DND-41 (cell line): ENCODE measurements around the gene PTPRA.

Experiments
- ATAC-seq: fragments of 200-7000 bp; cut with Tn5 transposase; 3 replicates; pipeline ENCODE4 v1.9.1; 2021; ENCODE audit warnings: low read depth; ENCODE audit not compliant: insufficient read depth
- DNase-seq: peaks from one replicate; pipeline ENCODE4 v3.0.0-alpha.2; 2020
- H2AFZ ChIP-seq: 2 replicates; pipeline ENCODE4 v1.6.0; 2012; ENCODE audit warnings: low read depth, low read length
- H3K27ac ChIP-seq: 2 replicates; pipeline ENCODE4 v1.5.1; 2012; ENCODE audit warnings: low read length, inconsistent platforms
- H3K27me3 ChIP-seq: fragments of 200-600 bp; sonication (generic); 2 replicates; pipeline ENCODE4 v1.6.0; 2012; ENCODE audit warnings: low read length, mild to moderate bottlenecking, inconsistent platforms; ENCODE audit not compliant: insufficient read depth, poor library complexity
- H3K36me3 ChIP-seq: 2 replicates; pipeline ENCODE4 v1.5.1; 2012; ENCODE audit warnings: low read length, inconsistent platforms; ENCODE audit not compliant: insufficient read depth
- H3K4me1 ChIP-seq: 2 replicates; pipeline ENCODE4 v1.5.1; 2012; ENCODE audit warnings: mild to moderate bottlenecking, low read length; ENCODE audit not compliant: insufficient read depth
- H3K4me2 ChIP-seq: 2 replicates; pipeline ENCODE4 v1.6.0; 2012; ENCODE audit warnings: mild to moderate bottlenecking, moderate library complexity, low read length, inconsistent platforms; ENCODE audit not compliant: insufficient read depth
- H3K4me3 ChIP-seq, 2 experiments: fragments of 200-600 bp in 1 of 2; shearing (Covaris generic) in 1 of 2; 2 replicates each; pipeline ENCODE4 v1.5.1; 2012 to 2016; ENCODE audit warnings: inconsistent platforms in 2 of 2, low read length in 2 of 2, mild to moderate bottlenecking in 2 of 2, low read depth in 1 of 2, moderate library complexity in 1 of 2
- H3K79me2 ChIP-seq: 2 replicates; pipeline ENCODE4 v1.6.0; 2012; ENCODE audit warnings: low read length, inconsistent platforms; ENCODE audit not compliant: insufficient read depth
- H3K9ac ChIP-seq: 2 replicates; pipeline ENCODE4 v1.6.0; 2012; ENCODE audit warnings: low read depth, mild to moderate bottlenecking, inconsistent platforms, low read length, moderate library complexity
- H3K9me3 ChIP-seq: 2 replicates; pipeline ENCODE4 v1.5.1; 2012; ENCODE audit warnings: low read length, moderate library complexity, mild to moderate bottlenecking, inconsistent platforms; ENCODE audit not compliant: insufficient read depth, severe bottlenecking
- H4K20me1 ChIP-seq: 2 replicates; pipeline ENCODE4 v1.6.0; 2012; ENCODE audit warnings: low read length; ENCODE audit not compliant: insufficient read depth
- EZH2 ChIP-seq: IDR thresholded peaks from 3 replicates; pipeline ENCODE4 v1.6.1; 2012; ENCODE audit warnings: borderline replicate concordance, low read depth, mild to moderate bottlenecking, moderate library complexity, low read length, inconsistent platforms; ENCODE audit not compliant: severe bottlenecking
- TF ChIP-seq, protein P1 (sequence below): IDR thresholded peaks from 2 replicates; pipeline ENCODE4 v1.5.1; 2012; ENCODE audit warnings: borderline replicate concordance, low read length, moderate library complexity, mild to moderate bottlenecking; ENCODE audit not compliant: poor library complexity, severe bottlenecking; ENCODE audit errors: extremely low read depth

PTPRA gene

GRCh38 chr20:2840138-2840966 is 32.9 kb upstream of the PTPRA start, which contains the start of the genes PCED1A and VPS16:
TSS of gene PCED1A (minus strand) at chr20:2840655. CDS start at chr20:2839912, 743 bp downstream.
TSS of gene VPS16 (plus strand) at chr20:2840745. CDS start at chr20:2840775, 30 bp downstream.
- TF ChIP-seq, protein P1, sequence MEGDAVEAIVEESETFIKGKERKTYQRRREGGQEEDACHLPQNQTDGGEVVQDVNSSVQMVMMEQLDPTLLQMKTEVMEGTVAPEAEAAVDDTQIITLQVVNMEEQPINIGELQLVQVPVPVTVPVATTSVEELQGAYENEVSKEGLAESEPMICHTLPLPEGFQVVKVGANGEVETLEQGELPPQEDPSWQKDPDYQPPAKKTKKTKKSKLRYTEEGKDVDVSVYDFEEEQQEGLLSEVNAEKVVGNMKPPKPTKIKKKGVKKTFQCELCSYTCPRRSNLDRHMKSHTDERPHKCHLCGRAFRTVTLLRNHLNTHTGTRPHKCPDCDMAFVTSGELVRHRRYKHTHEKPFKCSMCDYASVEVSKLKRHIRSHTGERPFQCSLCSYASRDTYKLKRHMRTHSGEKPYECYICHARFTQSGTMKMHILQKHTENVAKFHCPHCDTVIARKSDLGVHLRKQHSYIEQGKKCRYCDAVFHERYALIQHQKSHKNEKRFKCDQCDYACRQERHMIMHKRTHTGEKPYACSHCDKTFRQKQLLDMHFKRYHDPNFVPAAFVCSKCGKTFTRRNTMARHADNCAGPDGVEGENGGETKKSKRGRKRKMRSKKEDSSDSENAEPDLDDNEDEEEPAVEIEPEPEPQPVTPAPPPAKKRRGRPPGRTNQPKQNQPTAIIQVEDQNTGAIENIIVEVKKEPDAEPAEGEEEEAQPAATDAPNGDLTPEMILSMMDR: no peak
- TF ChIP-seq EZH2: no peak
- Histone ChIP-seq H4K20me1 (no peaks in the 10 kb centered on the region), H2AFZ (peak within 1 kb of the TSS; percentile 100), H3K4me1 (peaks cover 22% of the 10 kb centered on the region), H3K9me3 (no peaks in the 10 kb centered on the region), H3K79me2 (no peaks in the 10 kb centered on the region), H3K4me2 (peak within 1 kb of the TSS; percentile 95), H3K36me3 (no peaks in the 10 kb centered on the region), H3K9ac (peak within 1 kb of the TSS; percentile 61), H3K4me3 (peak within 1 kb of the TSS; percentile 50 to 80; a peak in 3 of 4 replicates), H3K27ac (peak within 1 kb of the TSS; percentile 76), H3K27me3 (no peaks in the 10 kb centered on the region)
- DNase-seq (peak; percentile 88), ATAC-seq (peak; percentile 99)

- Histone ChIP-seq H4K20me1 (no peaks in the 10 kb centered on the region), H3K27ac (peak overlapping the region; percentile 47), H3K27me3 (no peaks in the 10 kb centered on the region), H3K9ac (peak overlapping the region; percentile 61), H3K9me3 (no peaks in the 10 kb centered on the region), H3K36me3 (no peaks in the 10 kb centered on the region), H3K4me3 (peak overlapping the region; percentile 50 to 80; a peak in 3 of 4 replicates), H3K4me2 (peak overlapping the region; percentile 95), H3K79me2 (no peaks in the 10 kb centered on the region), H2AFZ (peak overlapping the region; percentile 100), H3K4me1 (peaks cover 22% of the 10 kb centered on the region)
- ATAC-seq (peak; percentile 46), DNase-seq (peak; percentile 40)
- TF ChIP-seq, protein P1: peak; percentile 3
- TF ChIP-seq EZH2: no peak
Observed at GRCh38 chr20:2840967-2841531, 32.2 kb upstream of the PTPRA start.

GRCh38 chr20:2845607-2846006 is 27.7 kb upstream of the PTPRA start:
- no peak for DNase-seq
- H3K27me3 ChIP-seq: no peaks in the 10 kb centered on the region
- H3K4me1 ChIP-seq: peaks cover 10% of the 10 kb centered on the region
- no peak overlapping the region for H3K9ac ChIP-seq
- no peaks in the 10 kb centered on the region for H3K9me3 ChIP-seq
- no peak for ATAC-seq
- no peak overlapping the region for H3K27ac ChIP-seq
- peaks cover 6% of the 10 kb centered on the region; the same call in 1 of the 2 replicates for H4K20me1 ChIP-seq
- no peak overlapping the region for H3K4me3 ChIP-seq
- no peak overlapping the region for H3K4me2 ChIP-seq
- no peaks in the 10 kb centered on the region for H3K36me3 ChIP-seq
- H2AFZ ChIP-seq: no peak overlapping the region
- no peaks in the 10 kb centered on the region for H3K79me2 ChIP-seq
- TF ChIP-seq EZH2: no peak
- TF ChIP-seq, protein P1: no peak
